Smooth muscle cell (in vitro differentiated cells): ENCODE measurements around the gene AFDN. TPM values are rescaled to one million over a fixed set of nuclear protein-coding genes. Genes with fewer than 3 reads are reported as not detected.
A peak's percentile ranks its signal among the peaks of the same experiment; 100 is the strongest.

Source experiments
- DNase-seq: peaks from one replicate; lab custom pipeline; 2025; ENCODE audit not compliant: unreplicated experiment; lab: John Stamatoyannopoulos, UW
- H2AFZ ChIP-seq: fragments of 200-600 bp; sonication (generic); 2 replicates; pipeline ENCODE4 v1.6.0; 2016; ENCODE audit warnings: antibody characterized with exemption, low read depth, mild to moderate bottlenecking
- H3F3A ChIP-seq: fragments of 200-600 bp; sonication (generic); 2 replicates; pipeline ENCODE4 v1.6.0; 2017; ENCODE audit warnings: antibody characterized with exemption, low read depth
- H3K27ac ChIP-seq: fragments of 200-600 bp; sonication (generic); 2 replicates; pipeline ENCODE4 v1.5.1; 2016; ENCODE audit warnings: low read depth, mild to moderate bottlenecking
- H3K27me3 ChIP-seq: fragments of 200-600 bp; sonication (generic); 2 replicates; pipeline ENCODE4 v1.6.1; 2016; ENCODE audit warnings: low read depth, mild to moderate bottlenecking
- H3K36me3 ChIP-seq: fragments of 200-600 bp; sonication (generic); 2 replicates; pipeline ENCODE4 v1.5.1; 2016; ENCODE audit warnings: low read depth
- H3K4me1 ChIP-seq: fragments of 200-600 bp; sonication (generic); 2 replicates; pipeline ENCODE4 v1.5.1; 2016; ENCODE audit warnings: low read depth
- H3K4me2 ChIP-seq: fragments of 200-600 bp; sonication (generic); 2 replicates; pipeline ENCODE4 v1.6.0; 2016; ENCODE audit warnings: mild to moderate bottlenecking
- H3K4me3 ChIP-seq: fragments of 200-600 bp; sonication (generic); 2 replicates; pipeline ENCODE4 v1.5.1; 2016; ENCODE audit warnings: mild to moderate bottlenecking
- H3K79me2 ChIP-seq: fragments of 200-600 bp; sonication (generic); 2 replicates; pipeline ENCODE4 v1.6.0; 2016; ENCODE audit warnings: low read depth, mild to moderate bottlenecking
- H3K9ac ChIP-seq: fragments of 200-600 bp; sonication (generic); 2 replicates; pipeline ENCODE4 v1.6.0; 2016; ENCODE audit warnings: low read depth
- H3K9me3 ChIP-seq: fragments of 200-600 bp; sonication (generic); replicated peaks from 2 replicates; pipeline ENCODE4 v1.5.1; 2016; ENCODE audit warnings: low read depth
- H4K20me1 ChIP-seq: fragments of 200-600 bp; sonication (generic); 2 replicates; pipeline ENCODE4 v1.6.0; 2016; ENCODE audit warnings: low read depth
- CTCF ChIP-seq: fragments of 200-600 bp; sonication (generic); IDR thresholded peaks from 2 replicates; pipeline ENCODE4 v1.5.1; 2017; ENCODE audit warnings: borderline replicate concordance, mild to moderate bottlenecking, antibody characterized with exemption; ENCODE audit not compliant: insufficient read depth, poor library complexity, severe bottlenecking
- WGBS: methylation state at CpG from one replicate; pipeline ENCODE4 v1.1.7; 2016; ENCODE audit warnings: low lambda C conversion rate; 5-methylcytosine and 5-hydroxymethylcytosine counted together
- polyA plus RNA-seq: library from polyadenylated mRNA; unstranded; fragments of >200 nt; fragmentation: Nextera tagmentation; extraction: Ambion mirVana; gene quantifications from 2 replicates; pipeline ENCODE4 v1.2.1, GENCODE V29; 2016
- total RNA-seq: library from RNA; depleted of rRNA; stranded (reverse); fragments of >200 nt; gene quantifications from 2 replicates; pipeline ENCODE4 v1.2.3, GENCODE V29; 2014

Gene AFDN
- total and polyA plus RNA-seq, 2 experiments from 2014 or later = 52.3 to 98.8 TPM

GRCh38 chr6:167856999-167857660 lies 30.4 kb downstream of the AFDN start:
- TF ChIP-seq CTCF = no peak
- no peaks in the 10 kb centered on the region for H3K9me3 ChIP-seq
- H3F3A ChIP-seq = peaks cover 41% of the 10 kb centered on the region
- H3K4me1 ChIP-seq = peaks cover 74% of the 10 kb centered on the region
- H3K9ac ChIP-seq = peak overlapping the region; percentile 87
- no peaks in the 10 kb centered on the region for H3K36me3 ChIP-seq
- no peak overlapping the region for H2AFZ ChIP-seq
- H3K27me3 ChIP-seq = no peaks in the 10 kb centered on the region
- H3K4me3 ChIP-seq = peak overlapping the region; percentile 20
- peak overlapping the region; percentile 100 for H3K27ac ChIP-seq
- H3K4me2 ChIP-seq = peak overlapping the region; percentile 85
- WGBS = 9% methylated on average over 5 of the region's 5 CpGs
- H3K79me2 ChIP-seq = peaks cover 83% of the 10 kb centered on the region
- no peak for DNase-seq
- peaks cover 14% of the 10 kb centered on the region for H4K20me1 ChIP-seq

GRCh38 chr6:167858086-167858591 lies 31.4 kb downstream of the AFDN start:
- Histone ChIP-seq H3F3A (peaks cover 41% of the 10 kb centered on the region), H3K27ac (peak overlapping the region; percentile 100), H3K4me2 (peak overlapping the region; percentile 85), H3K27me3 (no peaks in the 10 kb centered on the region), H3K9me3 (no peaks in the 10 kb centered on the region), H3K4me1 (peaks cover 74% of the 10 kb centered on the region), H3K9ac (peak overlapping the region; percentile 87), H3K36me3 (no peaks in the 10 kb centered on the region), H2AFZ (no peak overlapping the region), H4K20me1 (peaks cover 14% of the 10 kb centered on the region), H3K4me3 (peak overlapping the region; percentile 20), H3K79me2 (peaks cover 83% of the 10 kb centered on the region)
- TF ChIP-seq CTCF = no peak
- no peak for DNase-seq
- WGBS = 3% methylated on average over 1 of the region's 1 CpG

GRCh38 chr6:167858842-167859664 lies 32.3 kb downstream of the AFDN start:
- peaks cover 21% of the 10 kb centered on the region for H4K20me1 ChIP-seq
- no peak for TF ChIP-seq CTCF
- H3K4me1 ChIP-seq = peaks cover 73% of the 10 kb centered on the region
- H3K36me3 ChIP-seq = no peaks in the 10 kb centered on the region
- peak overlapping the region; percentile 20 for H3K4me3 ChIP-seq
- peaks cover 41% of the 10 kb centered on the region for H3F3A ChIP-seq
- H3K9ac ChIP-seq = peak overlapping the region; percentile 87
- H3K4me2 ChIP-seq = peak overlapping the region; percentile 85
- H2AFZ ChIP-seq = no peak overlapping the region
- peaks cover 83% of the 10 kb centered on the region for H3K79me2 ChIP-seq
- no peaks in the 10 kb centered on the region for H3K27me3 ChIP-seq
- no peak for DNase-seq
- no peaks in the 10 kb centered on the region for H3K9me3 ChIP-seq
- 12% methylated on average over 7 of the region's 7 CpGs for WGBS
- peak overlapping the region; percentile 100 for H3K27ac ChIP-seq
